IMR-90 (cell line): ENCODE measurements around the gene CRYGA. TPM values are rescaled to one million over a fixed set of nuclear protein-coding genes. Genes with fewer than 3 reads are reported as not detected.

ENCODE experiments used
- ATAC-seq: fragments of 200-7000 bp; cut with Tn5 transposase; 2 replicates; pipeline ENCODE4 v1.9.1; 2020; ENCODE audit warnings: low read depth, mild to moderate bottlenecking, moderate library complexity
- BruUV-seq: library from RNA; stranded (reverse); fragments of 400-500 nt; replicated peaks from 2 replicates; lab custom pipeline; 2021; lab: Mats Ljungman, UMichigan
- CTCF ChIA-PET: fragments of 300-600 bp; formaldehyde crosslinking; extraction: SDS; loops from one replicate; lab custom pipeline; 2021; ENCODE audit warnings: antibody characterized with exemption; lab: Yijun Ruan, JAX
- POLR2A ChIA-PET: fragments of 300-600 bp; sonication (Branson Sonifier 250); formaldehyde crosslinking; loops from one replicate; lab custom pipeline; 2022; ENCODE audit warnings: antibody characterized with exemption; ENCODE audit not compliant: unreplicated experiment; lab: Charles Lee
- DNase-seq: peaks from one replicate; pipeline ENCODE4 v3.0.0; 2013
- H2AFZ ChIP-seq: replicated peaks from 2 replicates; pipeline ENCODE3; 2013; ENCODE audit warnings: low read length, mild to moderate bottlenecking; ENCODE audit not compliant: poor library complexity
- H2AK5ac ChIP-seq: 2 replicates; pipeline ENCODE4 v1.6.1; 2013; ENCODE audit warnings: low read depth, low read length, inconsistent platforms
- H2AK9ac ChIP-seq: replicated peaks from 2 replicates; pipeline ENCODE3; 2013; ENCODE audit warnings: mild to moderate bottlenecking, low read depth, low read length, moderate library complexity; ENCODE audit not compliant: poor library complexity
- H2BK120ac ChIP-seq: 2 replicates; pipeline ENCODE4 v1.6.1; 2013; ENCODE audit warnings: low read depth, low read length, inconsistent platforms
- H2BK15ac ChIP-seq: 3 replicates; pipeline ENCODE4 v1.6.1; 2013; ENCODE audit warnings: low read depth, low read length, inconsistent platforms
- H2BK20ac ChIP-seq: 2 replicates; pipeline ENCODE4 v1.6.1; 2013; ENCODE audit warnings: low read depth, mild to moderate bottlenecking, inconsistent platforms, low read length, moderate library complexity
- H2BK5ac ChIP-seq: 2 replicates; pipeline ENCODE4 v1.6.1; 2013; ENCODE audit warnings: mild to moderate bottlenecking, low read depth, low read length, inconsistent platforms; ENCODE audit not compliant: poor library complexity, severe bottlenecking
- H3K14ac ChIP-seq: replicated peaks from 2 replicates; pipeline ENCODE4 v1.6.1; 2013; ENCODE audit warnings: low read depth, low read length, inconsistent platforms
- H3K18ac ChIP-seq: 2 replicates; pipeline ENCODE4 v1.6.1; 2013; ENCODE audit warnings: low read depth, low read length, control low read depth
- H3K23ac ChIP-seq: 2 replicates; pipeline ENCODE4 v1.6.1; 2013; ENCODE audit warnings: low read depth, low read length, inconsistent platforms
- H3K27ac ChIP-seq: 2 replicates; pipeline ENCODE4 v1.5.1; 2013; ENCODE audit warnings: mild to moderate bottlenecking, control low read depth, low read length; ENCODE audit not compliant: insufficient read depth
- H3K27me3 ChIP-seq: 2 replicates; pipeline ENCODE4 v1.6.1; 2013; ENCODE audit warnings: low read length; ENCODE audit not compliant: control insufficient read depth, insufficient read depth
- H3K36me3 ChIP-seq: 2 replicates; pipeline ENCODE4 v1.6.1; 2013; ENCODE audit warnings: low read length, mixed read lengths; ENCODE audit not compliant: control insufficient read depth, insufficient read depth
- H3K4ac ChIP-seq: 2 replicates; pipeline ENCODE4 v1.6.1; 2013; ENCODE audit warnings: low read depth, low read length, inconsistent platforms
- H3K4me1 ChIP-seq: 2 replicates; pipeline ENCODE4 v1.6.1; 2013; ENCODE audit warnings: low read length, mixed read lengths; ENCODE audit not compliant: control insufficient read depth, insufficient read depth
- H3K4me2 ChIP-seq: 2 replicates; pipeline ENCODE4 v1.6.1; 2013; ENCODE audit warnings: low read depth, mild to moderate bottlenecking, control low read depth, low read length, moderate library complexity
- H3K4me3 ChIP-seq: 2 replicates; pipeline ENCODE4 v1.5.1; 2013; ENCODE audit warnings: low read depth, mild to moderate bottlenecking, control low read depth, low read length, moderate library complexity; ENCODE audit not compliant: insufficient read depth
- H3K56ac ChIP-seq: 2 replicates; pipeline ENCODE4 v1.6.1; 2013; ENCODE audit warnings: low read length, inconsistent platforms; ENCODE audit not compliant: insufficient read depth; ENCODE audit errors: extremely low read depth
- H3K79me1 ChIP-seq, 2 experiments: 2 replicates each; pipeline ENCODE4 v1.6.1; 2013; ENCODE audit warnings: low read length in 2 of 2, inconsistent platforms in 1 of 2, low read depth in 1 of 2
- H3K9ac ChIP-seq: 2 replicates; pipeline ENCODE4 v1.6.1; 2013; ENCODE audit warnings: low read depth, low read length, control low read depth
- H3K9me1 ChIP-seq: 2 replicates; pipeline ENCODE4 v1.6.1; 2013; ENCODE audit warnings: low read length, inconsistent platforms; ENCODE audit not compliant: insufficient read depth
- H3K9me3 ChIP-seq: 2 replicates; pipeline ENCODE4 v1.6.1; 2013; ENCODE audit warnings: low read length; ENCODE audit not compliant: control insufficient read depth, insufficient read depth
- H4K20me1 ChIP-seq: 2 replicates; pipeline ENCODE4 v1.6.1; 2013; ENCODE audit warnings: low read length, inconsistent platforms; ENCODE audit not compliant: insufficient read depth
- H4K5ac ChIP-seq: 2 replicates; pipeline ENCODE4 v1.6.1; 2013; ENCODE audit warnings: mild to moderate bottlenecking, low read depth, low read length, control low read depth
- H4K8ac ChIP-seq, 2 experiments: 2 replicates each; pipeline ENCODE4 v1.6.1; 2013; ENCODE audit warnings: low read depth in 2 of 2, low read length in 2 of 2, control low read depth in 1 of 2, inconsistent platforms in 1 of 2
- H4K91ac ChIP-seq: 2 replicates; pipeline ENCODE4 v1.6.1; 2013; ENCODE audit warnings: low read depth, low read length, inconsistent platforms; ENCODE audit not compliant: insufficient read depth
- BHLHE40 ChIP-seq: fragments of 150-350 bp; IDR thresholded peaks from 2 replicates; pipeline ENCODE4 v1.6.1; 2016; ENCODE audit warnings: mild to moderate bottlenecking, low read depth, low read length
- CEBPB ChIP-seq: IDR thresholded peaks from 2 replicates; pipeline ENCODE4 v1.6.1; 2012; ENCODE audit warnings: low read depth, low read length, improper control_type of control experiment
- CHD1 ChIP-seq: IDR thresholded peaks from 2 replicates; pipeline ENCODE4 v1.6.1; 2012; ENCODE audit warnings: low read depth, low read length, improper control_type of control experiment
- CTCF ChIP-seq: conservative IDR thresholded peaks from 2 replicates; pipeline ENCODE4 v1.5.1; 2012; ENCODE audit warnings: mild to moderate bottlenecking, low read depth, low read length, improper control_type of control experiment
- FOS ChIP-seq: fragments of 150-350 bp; IDR thresholded peaks from 2 replicates; pipeline ENCODE4 v1.6.1; 2016; ENCODE audit warnings: low read depth, low read length
- MAFK ChIP-seq: IDR thresholded peaks from 2 replicates; pipeline ENCODE4 v1.6.1; 2012; ENCODE audit warnings: low read depth, low read length, improper control_type of control experiment
- MAZ ChIP-seq: IDR thresholded peaks from 2 replicates; pipeline ENCODE4 v1.6.1; 2012; ENCODE audit warnings: low read depth, mild to moderate bottlenecking, low read length, improper control_type of control experiment, moderate library complexity, borderline replicate concordance
- MXI1 ChIP-seq: IDR thresholded peaks from 2 replicates; pipeline ENCODE4 v1.6.1; 2012; ENCODE audit warnings: low read depth, mild to moderate bottlenecking, low read length, moderate library complexity, borderline replicate concordance
- NFE2L2 ChIP-seq: fragments of 150-350 bp; IDR thresholded peaks from 2 replicates; pipeline ENCODE4 v1.6.1; 2016; ENCODE audit warnings: low read depth, mild to moderate bottlenecking, low read length
- POLR2A ChIP-seq: IDR thresholded peaks from 2 replicates; pipeline ENCODE4 v1.6.1; 2012; ENCODE audit warnings: mild to moderate bottlenecking, low read depth, low read length
- RAD21 ChIP-seq: IDR thresholded peaks from 2 replicates; pipeline ENCODE4 v1.6.1; 2012; ENCODE audit warnings: low read length, improper control_type of control experiment
- RCOR1 ChIP-seq: IDR thresholded peaks from 2 replicates; pipeline ENCODE4 v1.6.1; 2012; ENCODE audit warnings: mild to moderate bottlenecking, low read length, improper control_type of control experiment; ENCODE audit not compliant: insufficient replicate concordance
- RFX5 ChIP-seq: IDR thresholded peaks from 2 replicates; pipeline ENCODE4 v1.8.0; 2012; ENCODE audit warnings: low read depth, mild to moderate bottlenecking, low read length, moderate library complexity
- SMC3 ChIP-seq: fragments of 150-350 bp; IDR thresholded peaks from 2 replicates; pipeline ENCODE4 v1.6.1; 2016; ENCODE audit warnings: low read depth, mild to moderate bottlenecking, antibody characterized with exemption, low read length, moderate library complexity
- WGBS, 2 experiments: methylation state at CpG; one replicate each; pipeline versions ENCODE4 v1.1.5 to v1.1.7; 2013; ENCODE audit warnings: missing lambda C conversion rate in 2 of 2; ENCODE audit not compliant: insufficient read length in 1 of 2; ENCODE audit errors: extremely low coverage in 2 of 2; 5-methylcytosine and 5-hydroxymethylcytosine counted together
- dilution Hi-C: fragments of 300-500 bp; cut with HindIII; formaldehyde crosslinking; loops from one replicate; pipeline ENCODE4 v1.14.3; 2018; ENCODE audit warnings: low sequenced_read_pairs; ENCODE audit not compliant: unreplicated experiment
- in situ Hi-C: fragments of 300-500 bp; cut with MboI; formaldehyde crosslinking; loops from 3 replicates; pipeline ENCODE4 v1.14.3; 2019; ENCODE audit warnings: low sequenced_read_pairs, inconsistent platforms, mixed read lengths
- intact Hi-C: fragments of 100-400 bp; cut with micrococcal nuclease; formaldehyde crosslinking; loops from 2 replicates; pipeline ENCODE4 v1.10.0; 2022
- polyA plus RNA-seq, 3 experiments: library from polyadenylated mRNA; depleted of rRNA; stranded (reverse); fragments of >200 nt; gene quantifications; 2 replicates each; pipeline ENCODE4 v1.2.3, GENCODE V29; 2012; ENCODE audit warnings: low replicate concordance in 1 of 3
- total RNA-seq: library from RNA; depleted of rRNA; stranded (reverse); fragments of >200 nt; gene quantifications from 2 replicates; pipeline ENCODE4 v1.2.3, GENCODE V29; 2012
- TF ChIP-seq, protein P1 (sequence below): fragments of 150-350 bp; IDR thresholded peaks from 2 replicates; pipeline ENCODE4 v1.6.1; 2017; ENCODE audit warnings: mild to moderate bottlenecking, antibody characterized with exemption, low read length, low read depth
- TF ChIP-seq, protein P2 (sequence below): fragments of 150-350 bp; IDR thresholded peaks from 2 replicates; pipeline ENCODE4 v1.6.1; 2016; ENCODE audit warnings: low read depth, mild to moderate bottlenecking, low read length, moderate library complexity, borderline replicate concordance

CRYGA gene
- total and polyA plus RNA-seq, 2 of the 4 experiments (the other 2 are of a cell fraction), result not detected

DNA sequence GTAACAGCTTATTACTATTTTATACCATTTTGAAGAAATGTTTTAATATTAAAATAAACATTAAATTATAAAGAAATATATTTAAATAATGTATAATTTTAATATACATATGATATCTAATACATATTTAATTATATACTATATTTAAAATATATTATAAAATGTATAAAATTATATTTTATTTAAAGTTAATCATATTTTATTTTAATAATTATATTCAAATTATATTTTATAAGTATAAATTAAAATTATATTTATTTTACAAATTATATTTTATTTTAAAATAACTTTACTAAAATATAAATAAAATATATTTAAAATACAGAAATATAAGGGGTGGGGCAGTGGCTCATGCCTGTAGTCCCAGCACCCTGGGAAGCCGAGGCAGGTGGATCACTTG is 41.1 kb downstream of the CRYGA start:
- CTCF ChIA-PET, result no interaction called here
- Histone ChIP-seq H3K9ac (no peak overlapping the region), H2BK15ac (no peak overlapping the region), H3K36me3 (no peaks in the 10 kb centered on the region), H3K23ac (no peak overlapping the region), H2AK9ac (no peak overlapping the region), H3K4me2 (no peak overlapping the region), H3K18ac (no peak overlapping the region), H2AFZ (no peak overlapping the region), H3K27me3 (peaks cover 15% of the 10 kb centered on the region), H3K9me1 (no peaks in the 10 kb centered on the region), H3K56ac (no peak overlapping the region), H2BK5ac (no peak overlapping the region), H4K91ac (no peak overlapping the region), H2BK20ac (no peak overlapping the region), H3K4ac (no peak overlapping the region), H4K8ac (no peak overlapping the region), H2AK5ac (no peak overlapping the region), H3K4me1 (no peaks in the 10 kb centered on the region), H3K27ac (no peak overlapping the region), H3K79me1 (no peaks in the 10 kb centered on the region), H4K20me1 (no peaks in the 10 kb centered on the region), H3K14ac (no peak overlapping the region), H2BK120ac (no peak overlapping the region), H3K4me3 (no peak overlapping the region), H3K9me3 (no peaks in the 10 kb centered on the region), H4K5ac (no peak overlapping the region)
- DNase-seq (no peak), ATAC-seq (no peak)
- WGBS, 2 experiments, result no CpG with 5 or more reads among the region's 1 CpG
- no TSS peak for BruUV-seq
- dilution Hi-C loops, result no loop called here
- POLR2A ChIA-PET, result no interaction called here
- TF ChIP-seq RCOR1 (no peak), MAFK (no peak), MXI1 (no peak), CHD1 (no peak), FOS (no peak), MAZ (no peak), NFE2L2 (no peak), CTCF (no peak), POLR2A (no peak), RAD21 (no peak), RFX5 (no peak), SMC3 (no peak), CEBPB (no peak), BHLHE40 (no peak)
- TF ChIP-seq, protein P1, sequence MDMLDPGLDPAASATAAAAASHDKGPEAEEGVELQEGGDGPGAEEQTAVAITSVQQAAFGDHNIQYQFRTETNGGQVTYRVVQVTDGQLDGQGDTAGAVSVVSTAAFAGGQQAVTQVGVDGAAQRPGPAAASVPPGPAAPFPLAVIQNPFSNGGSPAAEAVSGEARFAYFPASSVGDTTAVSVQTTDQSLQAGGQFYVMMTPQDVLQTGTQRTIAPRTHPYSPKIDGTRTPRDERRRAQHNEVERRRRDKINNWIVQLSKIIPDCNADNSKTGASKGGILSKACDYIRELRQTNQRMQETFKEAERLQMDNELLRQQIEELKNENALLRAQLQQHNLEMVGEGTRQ, result no peak
- TF ChIP-seq, protein P2, sequence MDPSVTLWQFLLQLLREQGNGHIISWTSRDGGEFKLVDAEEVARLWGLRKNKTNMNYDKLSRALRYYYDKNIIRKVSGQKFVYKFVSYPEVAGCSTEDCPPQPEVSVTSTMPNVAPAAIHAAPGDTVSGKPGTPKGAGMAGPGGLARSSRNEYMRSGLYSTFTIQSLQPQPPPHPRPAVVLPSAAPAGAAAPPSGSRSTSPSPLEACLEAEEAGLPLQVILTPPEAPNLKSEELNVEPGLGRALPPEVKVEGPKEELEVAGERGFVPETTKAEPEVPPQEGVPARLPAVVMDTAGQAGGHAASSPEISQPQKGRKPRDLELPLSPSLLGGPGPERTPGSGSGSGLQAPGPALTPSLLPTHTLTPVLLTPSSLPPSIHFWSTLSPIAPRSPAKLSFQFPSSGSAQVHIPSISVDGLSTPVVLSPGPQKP, result no peak
- in situ Hi-C loops, result no loop called here
- intact Hi-C loops, result no loop called here
